ENCODE results near the gene PPP2R5B.

PPP2R5B gene

DNA sequence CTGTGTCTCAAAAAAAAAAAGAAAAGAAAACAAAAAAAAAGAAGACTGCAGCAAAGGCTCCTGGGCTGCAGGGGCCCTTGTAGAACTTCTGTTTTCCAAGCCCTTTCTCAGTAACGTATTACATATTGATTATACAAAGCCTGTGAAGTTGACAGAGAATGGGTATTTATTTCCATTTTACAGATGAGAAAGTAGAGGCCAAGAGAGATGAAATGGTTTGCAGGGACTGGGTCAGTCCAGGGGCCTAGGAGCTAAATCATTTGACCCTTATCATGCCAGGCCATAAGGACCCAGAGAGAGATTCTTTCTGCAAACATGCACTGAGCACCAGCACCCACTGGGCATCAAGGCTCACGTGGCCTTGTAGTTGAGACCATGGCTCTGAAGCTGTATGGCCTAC is 4.5 kb downstream of the PPP2R5B start:
- no peak for DNase-seq (ENCODE audit: low spot score)

DNA sequence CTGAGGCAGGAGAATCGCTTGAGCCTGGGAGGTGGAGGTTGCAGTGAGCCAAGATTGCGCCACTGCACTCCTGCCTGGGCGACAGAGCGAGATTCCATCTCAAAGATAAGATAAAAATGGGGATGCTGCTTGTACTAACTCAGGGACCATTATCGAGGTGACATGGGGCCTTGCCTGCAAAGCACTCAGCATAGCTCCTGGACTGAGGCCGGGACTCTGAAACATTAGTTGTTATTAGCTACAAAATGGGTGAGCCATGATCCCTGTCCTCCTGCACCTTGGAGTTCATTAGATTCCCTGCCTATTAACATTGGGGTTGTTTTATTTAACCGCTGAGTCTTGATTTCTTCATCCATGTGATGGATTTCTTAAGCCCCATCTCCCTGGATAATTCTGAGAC is 5.1 kb downstream of the PPP2R5B start:
- no peak for DNase-seq (ENCODE audit: low spot score)

DNA sequence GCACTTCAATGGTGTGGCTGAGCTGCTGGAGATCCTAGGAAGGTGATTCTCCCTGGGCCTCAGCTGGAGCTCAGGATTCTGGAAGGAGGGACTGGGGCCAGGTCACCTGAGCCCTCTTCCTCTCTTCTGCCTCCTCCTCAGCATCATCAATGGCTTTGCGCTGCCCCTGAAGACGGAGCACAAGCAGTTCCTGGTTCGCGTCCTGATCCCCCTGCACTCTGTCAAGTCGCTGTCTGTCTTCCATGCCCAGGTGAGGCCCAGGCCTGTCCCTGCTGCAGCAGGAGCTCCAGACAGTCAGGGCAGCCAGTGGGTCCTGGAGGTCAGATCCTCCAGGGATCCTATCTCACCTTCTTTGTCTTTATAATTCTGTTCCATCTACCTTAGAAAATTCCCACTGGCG is 5.9 kb downstream of the PPP2R5B start:
- no peak for DNase-seq (ENCODE audit: low spot score)

DNA sequence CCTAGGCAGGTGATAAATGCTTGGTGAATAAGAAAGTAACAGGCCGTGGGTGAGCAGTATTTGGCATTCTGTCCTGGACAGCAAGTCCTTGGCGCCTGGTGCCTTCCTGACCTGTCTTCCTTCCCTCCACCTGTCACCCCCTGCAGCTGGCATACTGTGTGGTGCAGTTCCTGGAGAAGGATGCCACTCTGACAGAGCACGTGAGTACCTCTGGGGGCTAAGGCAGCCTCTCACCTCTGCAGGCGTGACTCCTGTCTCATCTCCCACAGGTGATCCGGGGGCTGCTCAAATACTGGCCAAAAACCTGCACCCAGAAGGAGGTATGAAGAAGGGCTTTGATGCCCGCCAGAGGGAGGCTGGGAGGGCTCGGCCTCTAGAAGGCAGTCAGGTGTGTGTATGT is 6.8 kb downstream of the PPP2R5B start:
- no peak for DNase-seq (ENCODE audit: low spot score)

DNA sequence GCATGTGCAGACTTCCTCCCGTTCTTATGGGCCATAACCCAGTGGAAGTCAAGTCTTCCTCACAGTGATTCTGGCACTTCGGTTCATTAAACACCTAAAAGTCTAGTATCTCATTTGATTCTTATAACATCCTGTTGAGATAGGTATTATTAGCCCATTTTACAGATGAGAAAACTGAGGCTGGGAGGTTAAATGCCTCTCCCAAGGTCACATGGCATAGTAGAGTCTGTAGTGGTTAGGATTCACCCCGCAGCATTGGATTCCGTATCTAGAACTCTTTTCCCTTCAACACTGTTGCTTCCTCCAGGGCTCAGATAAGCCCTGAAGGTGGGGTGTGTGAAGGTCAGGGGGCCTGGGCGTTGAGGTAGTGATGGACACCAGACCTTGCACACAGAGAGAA is 7.8 kb downstream of the PPP2R5B start:
- no peak for DNase-seq (ENCODE audit: low spot score)

DNA sequence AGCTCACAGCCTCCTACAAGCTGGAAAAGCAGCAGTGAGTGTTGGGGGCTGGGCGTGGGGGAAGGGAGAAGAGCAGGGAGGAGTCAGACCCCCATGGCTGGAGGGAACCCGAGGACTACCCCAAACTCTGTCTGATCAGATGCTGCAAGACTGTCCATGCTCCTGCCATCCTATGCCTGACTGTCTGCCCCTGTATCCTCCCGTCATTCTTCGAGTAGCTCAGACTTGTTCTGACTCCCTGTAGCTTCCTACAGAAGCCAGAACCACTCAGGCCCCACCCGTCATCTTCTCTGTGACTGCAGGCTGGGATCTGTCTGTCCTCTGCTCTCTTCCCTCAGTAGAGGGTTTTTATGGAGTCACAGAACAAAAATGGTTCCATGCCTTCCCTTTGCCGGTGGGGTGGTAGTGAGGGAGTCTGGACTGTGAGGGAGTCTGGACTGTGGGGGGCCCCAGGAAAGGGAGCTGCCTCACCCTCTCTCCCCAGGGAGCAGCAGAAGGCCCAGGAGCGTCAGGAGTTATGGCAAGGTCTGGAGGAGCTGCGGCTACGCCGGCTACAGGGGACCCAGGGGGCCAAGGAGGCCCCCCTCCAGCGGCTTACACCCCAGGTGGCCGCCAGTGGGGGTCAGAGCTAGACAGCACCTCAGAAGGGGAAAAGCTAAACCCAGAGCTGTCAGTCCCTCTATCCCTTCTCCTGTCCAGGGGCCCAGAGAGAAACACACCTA is 8.9 kb downstream of the PPP2R5B start:
- no peak for DNase-seq (ENCODE audit: low spot score)

DNA sequence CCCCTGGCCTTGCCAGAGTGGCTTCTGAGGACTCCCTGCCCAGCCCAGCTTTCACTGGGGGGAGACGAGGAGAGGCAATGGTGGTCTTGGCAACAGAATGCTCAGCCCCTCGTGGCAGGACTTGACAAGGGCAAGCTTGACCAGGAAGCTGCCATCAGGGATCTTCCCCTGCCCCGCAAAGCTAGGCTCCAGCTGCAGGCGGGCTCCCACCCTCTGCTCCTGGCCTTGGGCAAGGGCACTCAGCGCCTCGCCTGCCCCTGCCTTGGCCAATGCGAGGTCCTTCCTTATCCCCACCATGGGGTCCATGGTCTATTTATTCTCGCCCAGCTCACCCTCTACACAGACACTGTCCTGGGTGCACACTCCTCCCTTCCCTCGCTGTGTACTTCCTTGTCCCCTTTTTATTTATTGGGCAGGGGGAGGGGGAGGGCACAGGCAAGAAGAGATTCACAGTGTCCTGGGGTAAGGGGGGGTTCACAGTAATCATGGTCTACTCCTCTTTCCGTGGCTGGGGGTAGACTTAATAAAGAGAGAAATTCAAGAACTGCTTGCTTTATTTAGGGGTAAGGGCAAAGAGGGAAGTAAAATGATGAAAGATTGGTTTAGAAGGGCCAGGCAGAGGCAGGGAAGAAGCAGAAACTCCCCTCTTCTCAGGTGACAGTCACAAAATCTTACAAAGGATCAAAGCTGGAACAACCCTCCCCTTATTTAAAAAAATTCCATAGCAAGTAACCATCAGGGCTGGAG is 9.6 kb downstream of the PPP2R5B start:
- no peak for DNase-seq (ENCODE audit: low spot score)

DNA sequence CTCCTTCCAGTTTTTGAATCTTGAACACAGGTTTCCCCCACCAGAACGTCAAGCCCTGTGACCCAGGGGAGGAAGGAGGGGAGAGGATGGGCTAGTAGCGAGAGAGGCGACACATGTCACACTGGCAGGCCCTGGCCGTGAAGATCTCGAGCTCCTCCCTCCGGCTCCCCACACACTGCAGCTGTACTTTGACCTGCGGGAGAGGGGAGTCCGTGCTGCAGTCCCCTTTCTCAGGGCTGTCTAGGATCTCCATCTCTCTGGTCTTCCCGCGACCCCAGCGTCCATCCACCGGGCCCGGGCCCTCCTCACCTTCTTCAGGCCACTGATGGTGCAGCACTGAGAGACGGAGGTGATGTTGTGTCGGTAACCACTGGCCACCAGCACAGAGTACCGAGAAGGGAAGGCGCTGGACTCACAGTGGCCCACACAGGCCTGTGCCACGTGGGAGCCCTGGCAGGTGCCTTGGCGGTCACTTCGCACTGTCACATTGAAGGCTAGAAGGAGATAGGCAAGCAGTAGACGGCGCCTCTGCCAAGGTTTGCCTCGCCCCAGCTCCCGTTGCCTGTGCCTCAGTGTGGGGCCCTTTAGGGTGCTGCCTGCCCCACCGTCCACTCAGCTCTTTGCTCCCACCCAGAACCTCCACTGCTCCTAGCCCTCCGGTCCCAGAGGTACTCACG is 10.3 kb downstream of the PPP2R5B start:
- peak; percentile 52 for DNase-seq (ENCODE audit: low spot score)

DNA sequence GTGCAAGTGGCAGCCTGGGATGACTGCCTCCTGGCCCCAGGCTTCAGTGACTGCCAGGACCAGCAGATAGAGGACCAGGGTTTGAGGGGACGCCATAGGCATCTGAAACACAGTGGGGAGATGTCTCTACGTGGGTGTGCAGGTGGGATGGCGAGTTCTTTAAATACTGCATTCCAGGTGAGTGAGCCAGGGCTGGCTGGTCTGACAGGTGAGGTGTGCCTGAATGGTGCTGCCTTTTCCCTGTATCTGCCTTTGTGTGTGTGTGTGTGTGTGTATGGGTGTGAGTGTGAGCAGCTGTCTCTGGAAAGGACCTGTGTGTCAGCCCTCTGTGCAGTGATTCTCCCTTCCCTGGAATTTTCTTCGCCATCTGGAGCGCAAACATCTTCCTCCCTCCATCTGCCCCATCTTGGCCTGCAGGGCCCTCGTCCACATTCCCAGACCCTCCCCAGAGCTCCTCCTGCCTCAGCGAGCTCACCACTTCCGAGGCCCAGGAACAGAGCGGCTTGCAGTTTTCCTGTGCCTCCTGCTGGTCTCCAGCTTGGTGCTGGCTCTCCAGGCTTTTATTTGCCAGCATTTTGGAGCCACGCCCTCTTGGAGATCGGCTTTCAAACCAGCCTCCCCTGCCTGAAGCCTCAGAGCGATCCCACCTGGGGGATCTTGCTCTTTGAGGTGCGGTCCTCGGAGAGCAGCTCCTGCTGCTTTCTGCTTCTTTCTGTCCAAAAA is 11.0 kb downstream of the PPP2R5B start, which contains the start of gene GPHA2:
Gene GPHA2, minus strand, starts transcription at position 535 of the 723 bp plus-strand sequence. Its CDS starts 433 bp downstream, at position 102.
- DNase-seq (ENCODE audit: low spot score): peak; percentile 43

DNA sequence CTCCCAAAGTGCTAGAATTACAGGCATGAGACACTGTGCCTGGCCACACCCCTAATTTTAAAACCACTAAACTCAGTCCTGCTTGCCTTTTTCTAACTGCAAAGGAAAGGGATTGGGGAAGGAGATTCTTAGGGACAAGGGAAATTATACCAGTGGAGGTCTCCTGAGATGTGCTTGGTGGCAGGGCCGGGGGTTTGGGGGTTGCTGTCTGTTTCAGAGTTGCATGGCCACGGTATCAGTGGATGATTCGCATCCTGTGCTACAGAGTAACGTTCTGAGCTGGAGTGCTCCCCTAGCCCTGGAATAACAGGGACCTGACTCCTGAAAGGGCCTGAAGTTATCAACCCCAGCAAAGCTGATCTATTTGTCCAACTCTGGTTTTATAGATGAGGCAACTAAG is 12.1 kb downstream of the PPP2R5B start:
- no peak for DNase-seq (ENCODE audit: low spot score)

DNA sequence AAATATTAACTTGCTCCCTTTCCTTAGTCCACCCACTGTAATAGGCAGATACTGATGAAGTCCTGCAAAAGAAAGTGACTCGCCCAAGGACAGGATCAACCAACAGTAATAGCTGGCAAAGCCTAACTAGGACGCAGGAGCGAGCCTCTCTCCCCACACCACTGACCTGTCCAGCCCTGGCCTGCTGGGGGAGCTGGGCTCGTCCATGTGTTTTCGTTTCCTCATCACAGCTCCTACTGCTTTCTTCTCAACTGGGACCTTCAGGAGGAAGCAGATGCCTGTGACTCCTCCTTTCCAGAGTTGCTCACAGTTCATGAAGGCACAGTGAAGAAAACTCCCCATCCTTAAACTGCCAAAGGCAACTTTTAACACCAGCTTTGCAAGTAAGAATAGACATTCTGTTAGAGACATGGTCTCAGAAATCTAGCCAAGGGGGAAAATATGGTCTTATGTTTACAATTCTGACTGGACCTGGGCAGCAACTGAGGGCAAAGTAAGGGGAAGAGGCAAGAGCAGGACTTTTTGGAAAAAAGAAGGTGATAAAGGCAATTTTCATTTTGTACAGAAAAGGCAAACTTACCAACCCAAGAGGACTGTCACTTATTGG is 22.8 kb downstream of the PPP2R5B start:
- no peak for DNase-seq (ENCODE audit: low spot score)

DNA sequence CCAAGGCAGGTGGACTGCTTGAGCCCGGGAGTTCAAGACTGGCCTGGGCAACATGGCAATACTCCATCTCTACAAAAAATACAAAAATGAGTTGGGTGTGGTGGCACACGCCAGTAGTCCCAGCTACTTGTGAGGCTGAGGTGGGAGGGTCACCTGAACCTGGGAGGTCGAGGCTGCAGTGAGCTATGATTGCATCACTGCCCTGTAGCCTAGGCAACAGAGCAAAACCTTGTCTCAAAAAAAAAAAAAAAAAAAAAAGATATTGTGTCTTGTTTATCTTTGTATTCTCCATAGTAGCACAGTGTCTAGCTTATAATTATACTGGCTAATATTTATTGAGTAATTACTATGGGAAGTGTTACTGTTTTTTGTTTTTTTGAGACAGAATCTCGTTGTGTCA is 27.0 kb downstream of the PPP2R5B start:
- DNase-seq (ENCODE audit: low spot score): no peak

DNA sequence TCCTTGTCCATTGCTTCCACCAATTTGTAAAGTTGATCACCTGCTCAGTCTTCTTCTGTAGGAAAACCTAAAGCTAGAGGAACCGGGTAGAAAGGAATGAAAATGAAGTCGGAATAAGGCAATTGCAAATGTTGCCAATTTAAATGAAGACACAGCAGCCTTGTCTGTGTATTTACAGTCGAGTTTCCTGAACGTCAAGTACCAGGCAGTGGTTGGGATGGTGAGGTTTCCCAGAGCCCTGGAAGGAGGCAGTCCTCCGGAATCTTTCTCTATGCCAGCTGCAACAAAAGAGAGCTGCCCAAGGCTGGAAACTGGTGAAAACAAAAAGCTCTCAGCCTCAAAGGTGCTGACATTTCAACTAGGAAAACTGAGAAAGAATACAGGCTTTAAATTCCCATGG is 29.7 kb downstream of the PPP2R5B start:
- no peak for DNase-seq (ENCODE audit: low spot score)

DNA sequence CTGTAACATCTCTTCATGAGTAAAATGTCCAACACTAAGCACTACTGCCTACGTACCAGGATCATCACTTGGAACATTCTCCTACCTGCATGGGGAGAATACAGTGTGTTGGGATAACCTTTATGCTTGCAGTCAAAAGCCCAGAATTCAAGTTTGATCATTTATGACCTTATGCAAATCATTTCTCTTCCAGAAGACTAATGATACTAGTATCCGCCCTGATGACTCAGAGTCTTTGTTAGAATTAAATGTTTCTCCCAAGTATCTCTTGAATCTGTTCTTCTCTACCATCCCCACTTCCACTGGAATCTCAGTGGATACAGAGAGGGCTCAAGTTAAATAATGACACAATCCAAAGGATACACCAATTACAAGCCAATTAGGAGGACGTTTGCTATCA is 35.0 kb downstream of the PPP2R5B start:
- no peak for DNase-seq (ENCODE audit: low spot score)

DNA sequence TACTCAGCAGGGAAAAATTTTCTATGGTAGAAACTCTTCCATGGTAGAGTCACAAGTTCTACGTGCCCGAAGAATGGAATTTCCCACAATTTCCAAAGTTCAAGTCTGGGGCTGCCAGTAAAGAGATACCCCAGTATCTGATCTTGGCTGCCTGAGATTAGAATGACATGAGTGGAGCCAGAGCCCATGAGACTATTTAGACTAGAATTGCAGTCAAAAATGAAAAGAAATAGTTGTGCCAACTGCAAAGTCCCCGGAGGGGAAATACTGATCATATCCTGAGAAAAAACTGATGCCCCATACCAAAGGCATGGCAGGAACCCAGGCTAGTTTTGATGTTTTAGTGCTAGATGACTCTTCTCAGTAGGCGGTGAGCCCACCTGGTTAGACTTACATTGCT is 36.2 kb downstream of the PPP2R5B start:
- no peak for DNase-seq (ENCODE audit: low spot score)

DNA sequence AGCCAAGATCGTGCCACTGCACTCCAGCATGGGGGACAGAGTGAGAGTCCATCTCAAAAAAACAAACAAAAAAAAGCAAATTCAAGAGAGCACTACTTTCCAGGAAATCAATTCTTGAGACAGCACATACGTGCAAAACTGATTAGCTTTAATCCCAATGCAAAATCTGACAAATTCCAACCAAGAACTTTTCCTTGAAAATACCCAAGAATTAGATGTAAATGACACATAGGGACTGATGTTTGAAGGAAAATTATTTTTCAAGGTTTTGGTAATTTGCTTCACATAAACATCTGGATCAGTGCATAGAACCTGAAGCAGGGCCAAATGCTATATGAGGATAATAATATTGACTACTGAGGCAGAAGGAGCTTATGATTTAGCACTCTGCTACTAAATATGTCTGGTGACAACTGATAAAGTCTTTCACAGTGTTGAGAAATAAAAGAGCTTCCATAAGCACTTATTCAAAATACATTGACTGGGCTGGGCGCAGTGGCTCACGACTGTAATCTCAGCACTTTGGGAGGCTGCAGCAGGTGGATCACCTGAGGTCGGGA is 38.7 kb downstream of the PPP2R5B start:
- DNase-seq (ENCODE audit: low spot score): no peak

DNA sequence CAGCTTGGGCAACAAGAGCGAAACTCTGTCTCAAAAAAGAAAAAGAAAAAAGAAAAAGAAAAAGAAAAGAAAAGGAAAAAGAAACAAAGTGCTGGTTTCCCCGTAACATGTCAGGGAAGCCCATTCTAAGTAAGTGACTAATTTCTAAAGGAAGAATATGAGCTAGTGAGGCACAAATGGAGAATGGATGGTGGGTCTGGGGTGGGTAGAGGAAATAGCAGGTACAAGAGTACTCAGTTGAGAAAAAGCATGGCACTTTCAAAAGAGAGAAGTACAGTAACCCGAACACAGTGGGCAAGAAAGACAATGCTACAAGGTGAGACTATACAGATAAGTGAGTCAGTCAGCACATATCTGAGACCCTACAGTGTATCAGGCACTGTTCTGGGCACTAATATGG is 42.9 kb downstream of the PPP2R5B start:
- DNase-seq (ENCODE audit: low spot score): no peak

DNA sequence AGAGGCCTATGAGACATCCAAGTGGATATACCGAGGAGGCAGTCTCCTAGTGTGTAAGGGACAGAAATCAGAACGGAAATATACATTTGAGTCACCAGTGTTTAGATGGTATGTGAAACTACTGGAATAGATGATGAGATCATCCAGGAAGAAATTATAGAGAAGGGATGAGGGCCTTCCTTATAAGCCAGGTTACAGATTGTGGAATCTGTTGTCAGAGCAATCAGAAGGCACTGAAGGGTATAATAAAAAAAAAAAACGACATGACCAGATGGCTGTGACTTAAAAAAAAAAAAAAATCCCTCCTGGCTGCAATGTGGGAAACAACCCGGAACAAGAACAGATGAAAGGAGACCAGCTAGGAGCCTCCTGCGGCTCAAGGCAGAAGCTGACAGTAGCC is 44.7 kb downstream of the PPP2R5B start:
- DNase-seq (ENCODE audit: low spot score): no peak

DNA sequence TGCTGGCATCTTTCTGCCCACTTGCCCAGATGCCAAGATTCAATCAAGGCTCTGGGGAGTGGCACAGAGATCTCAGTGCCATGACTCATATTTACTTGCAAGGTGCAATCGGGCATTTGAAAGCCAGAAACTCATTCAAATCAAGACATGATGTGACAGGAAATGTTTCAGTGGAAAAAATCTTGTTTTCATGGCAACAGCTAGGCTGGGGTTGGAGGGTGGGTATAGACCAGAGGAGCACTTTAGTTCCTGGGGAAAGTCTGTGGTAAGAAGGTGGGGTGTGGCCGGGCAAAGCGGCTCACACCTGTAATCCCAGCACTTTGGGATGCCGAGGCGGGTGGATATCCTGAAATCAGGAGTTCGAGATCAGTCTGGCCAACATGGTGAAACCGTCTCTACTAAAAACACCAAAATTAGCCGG is 46.3 kb downstream of the PPP2R5B start:
- DNase-seq (ENCODE audit: low spot score): no peak

DNA sequence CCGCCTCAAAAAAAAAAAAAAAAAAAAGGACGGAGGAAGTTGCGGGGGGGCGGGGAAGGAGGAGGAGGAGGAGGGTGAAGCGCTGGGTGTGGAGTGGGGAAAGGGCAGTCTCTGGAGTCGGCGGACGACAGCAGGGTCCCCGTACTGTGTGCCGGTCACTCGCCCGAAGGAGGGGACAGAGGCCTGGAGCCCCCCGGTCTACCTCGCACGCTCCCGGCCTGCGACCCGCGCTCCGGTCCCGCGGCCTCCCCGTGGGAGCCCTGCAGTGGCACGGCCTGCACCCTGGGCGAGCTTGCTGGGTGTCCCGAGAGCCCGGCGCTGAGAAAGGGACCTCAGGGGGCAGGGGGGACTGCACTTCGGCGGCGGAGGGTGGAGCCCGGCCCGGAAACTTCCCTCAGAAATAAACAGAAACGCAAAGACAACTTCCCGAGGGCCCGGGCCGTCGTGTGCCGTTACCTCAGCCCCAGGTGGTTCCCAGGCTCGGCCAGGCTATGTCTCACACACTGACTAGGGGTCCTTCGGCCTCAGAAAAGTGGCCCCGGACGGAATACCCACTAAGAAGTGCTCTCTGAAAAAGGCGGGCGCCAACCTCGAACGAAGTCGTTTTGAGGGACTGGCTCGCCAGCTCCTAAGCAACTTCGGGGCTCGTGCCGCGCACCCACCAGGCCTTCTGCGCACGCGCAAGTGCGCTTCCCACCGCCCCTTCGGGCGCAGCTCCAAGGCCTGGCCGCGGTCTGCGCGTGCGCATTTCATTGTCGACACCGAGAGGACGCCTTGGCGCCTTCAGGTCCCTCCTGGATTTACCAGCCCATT is 47.1 kb downstream of the PPP2R5B start, which contains the start of gene MAJIN:
Gene MAJIN, minus strand, starts transcription at position 688 of the 813 bp plus-strand sequence. CDS start 12,703 bp downstream, outside the sequence.
- DNase-seq (ENCODE audit: low spot score): no peak
